Measurements from ENCODE around the gene MARVELD1.

DNA sequence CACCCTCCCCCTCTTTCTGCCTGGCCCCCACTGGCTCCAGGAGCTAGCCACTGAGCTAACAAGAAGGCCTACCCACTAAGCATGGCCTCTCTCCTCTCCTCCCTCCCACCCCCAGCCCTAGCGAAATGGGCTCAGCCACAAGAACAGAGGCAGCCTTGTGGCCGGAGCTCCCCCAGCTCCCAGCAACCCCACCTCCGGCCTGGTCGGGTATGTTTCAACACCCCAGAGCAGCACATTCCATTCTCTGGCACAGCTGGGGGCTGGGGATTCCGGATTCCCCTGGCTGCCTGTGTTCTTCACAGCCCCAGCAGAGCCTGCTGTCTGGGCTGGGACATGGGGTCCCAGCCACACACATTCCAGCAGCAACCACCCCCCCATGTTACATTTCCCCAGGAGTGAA, 49.3 kb downstream of the MARVELD1 start:
- TF ChIP-seq SUZ12 (IDR thresholded peaks at IDR 0.05; ENCODE audit: extremely low read depth, insufficient read depth, insufficient read length) (no peak), YY1 (IDR thresholded peaks at IDR 0.05; ENCODE audit: insufficient read depth, insufficient read length) (no peak), ZNF274 (IDR thresholded peaks at IDR 0.05; ENCODE audit: low read depth, low read length) (no peak)
